Tibial artery (tissue), 4 donors: ENCODE results near the gene KCNH2.
A peak's percentile ranks its signal among the peaks of the same experiment; 100 is the strongest.

Experiments
- DNase-seq, 2 donors: peaks; one replicate each; pipeline ENCODE4 v3.0.0-alpha.2; 2019
- H3K27ac ChIP-seq, 2 donors: fragments of 200-600 bp; sonication (generic) in 1 of 2; 1 replicate in 1 of 2; 2 replicates in 1 of 2; pipeline ENCODE4 v1.5.1; 2018 to 2019; ENCODE audit warnings: mild to moderate bottlenecking in 1 of 2
- H3K27me3 ChIP-seq, 2 donors: fragments of 200-600 bp; sonication (generic) in 1 of 2; one replicate each; pipeline versions ENCODE4 v1.5.1 to v1.6.0; 2016 to 2019
- H3K36me3 ChIP-seq, 3 donors: fragments of 200-600 bp; sonication (generic) in 2 of 3; one replicate each; pipeline ENCODE4 v1.5.1; 2016 to 2019; ENCODE audit warnings: mild to moderate bottlenecking in 2 of 3
- H3K4me1 ChIP-seq, 4 donors: fragments of 200-600 bp; sonication (generic) in 2 of 4; 1 replicate in 3 of 4; 2 replicates in 1 of 4; pipeline ENCODE4 v1.5.1; 2016 to 2019
- H3K4me3 ChIP-seq, 2 donors: fragments of 200-600 bp; sonication (generic) in 1 of 2; 1 replicate in 1 of 2; 2 replicates in 1 of 2; pipeline ENCODE4 v1.5.1; 2018 to 2019; ENCODE audit warnings: mild to moderate bottlenecking in 2 of 2
- H3K9me3 ChIP-seq, 3 donors: fragments of 200-600 bp; sonication (generic) in 1 of 3; one replicate each; pipeline ENCODE4 v1.5.1; 2016 to 2019
- intact Hi-C: fragments of 100-400 bp; cut with DNase I; formaldehyde crosslinking; loops from one replicate; pipeline ENCODE4 v1.15.0; 2023; ENCODE audit warnings: low total_unique reads
- TF ChIP-seq, protein P1 (sequence below), 2 experiments: fragments of 200-600 bp in 1 of 2; fragments of 450-650 bp in 1 of 2; IDR thresholded peaks; one replicate each; pipeline ENCODE4 v1.5.1; 2017 to 2019; ENCODE audit warnings: antibody characterized with exemption in 2 of 2, mild to moderate bottlenecking in 1 of 2, moderate library complexity in 1 of 2

Gene KCNH2

GRCh38 chr7:150962290-150962552 is 15.9 kb downstream of the KCNH2 start:
- no peak for DNase-seq
- no peaks in the 10 kb centered on the region for H3K36me3 ChIP-seq
- intact Hi-C loops, result no loop called here
- H3K27ac ChIP-seq, result peak overlapping the region in 1 of 2 donors; percentile 16
- TF ChIP-seq, protein P1, sequence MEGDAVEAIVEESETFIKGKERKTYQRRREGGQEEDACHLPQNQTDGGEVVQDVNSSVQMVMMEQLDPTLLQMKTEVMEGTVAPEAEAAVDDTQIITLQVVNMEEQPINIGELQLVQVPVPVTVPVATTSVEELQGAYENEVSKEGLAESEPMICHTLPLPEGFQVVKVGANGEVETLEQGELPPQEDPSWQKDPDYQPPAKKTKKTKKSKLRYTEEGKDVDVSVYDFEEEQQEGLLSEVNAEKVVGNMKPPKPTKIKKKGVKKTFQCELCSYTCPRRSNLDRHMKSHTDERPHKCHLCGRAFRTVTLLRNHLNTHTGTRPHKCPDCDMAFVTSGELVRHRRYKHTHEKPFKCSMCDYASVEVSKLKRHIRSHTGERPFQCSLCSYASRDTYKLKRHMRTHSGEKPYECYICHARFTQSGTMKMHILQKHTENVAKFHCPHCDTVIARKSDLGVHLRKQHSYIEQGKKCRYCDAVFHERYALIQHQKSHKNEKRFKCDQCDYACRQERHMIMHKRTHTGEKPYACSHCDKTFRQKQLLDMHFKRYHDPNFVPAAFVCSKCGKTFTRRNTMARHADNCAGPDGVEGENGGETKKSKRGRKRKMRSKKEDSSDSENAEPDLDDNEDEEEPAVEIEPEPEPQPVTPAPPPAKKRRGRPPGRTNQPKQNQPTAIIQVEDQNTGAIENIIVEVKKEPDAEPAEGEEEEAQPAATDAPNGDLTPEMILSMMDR (IDR thresholded peaks at IDR 0.05), result no peak
- peaks cover 0 to 10% (median 3%) of the 10 kb centered on the region in 4 donors for H3K4me1 ChIP-seq
- H3K9me3 ChIP-seq, result no peaks in the 10 kb centered on the region
- H3K27me3 ChIP-seq, result peaks cover 0 to 60% of the 10 kb centered on the region in 2 donors
- H3K4me3 ChIP-seq, result no peak overlapping the region

- intact Hi-C loops, result no loop called here
- Histone ChIP-seq H3K27me3 (peaks cover 0 to 64% of the 10 kb centered on the region in 2 donors), H3K4me1 (peaks cover 0 to 10% (median 3%) of the 10 kb centered on the region in 4 donors), H3K4me3 (no peak overlapping the region), H3K27ac (peak overlapping the region in 1 of 2 donors; percentile 16), H3K36me3 (no peaks in the 10 kb centered on the region), H3K9me3 (no peaks in the 10 kb centered on the region)
- DNase-seq, result no peak
- TF ChIP-seq, protein P1 (IDR thresholded peaks at IDR 0.05), result no peak
Observed at GRCh38 chr7:150961510-150962289, 16.4 kb downstream of the KCNH2 start.

DNA sequence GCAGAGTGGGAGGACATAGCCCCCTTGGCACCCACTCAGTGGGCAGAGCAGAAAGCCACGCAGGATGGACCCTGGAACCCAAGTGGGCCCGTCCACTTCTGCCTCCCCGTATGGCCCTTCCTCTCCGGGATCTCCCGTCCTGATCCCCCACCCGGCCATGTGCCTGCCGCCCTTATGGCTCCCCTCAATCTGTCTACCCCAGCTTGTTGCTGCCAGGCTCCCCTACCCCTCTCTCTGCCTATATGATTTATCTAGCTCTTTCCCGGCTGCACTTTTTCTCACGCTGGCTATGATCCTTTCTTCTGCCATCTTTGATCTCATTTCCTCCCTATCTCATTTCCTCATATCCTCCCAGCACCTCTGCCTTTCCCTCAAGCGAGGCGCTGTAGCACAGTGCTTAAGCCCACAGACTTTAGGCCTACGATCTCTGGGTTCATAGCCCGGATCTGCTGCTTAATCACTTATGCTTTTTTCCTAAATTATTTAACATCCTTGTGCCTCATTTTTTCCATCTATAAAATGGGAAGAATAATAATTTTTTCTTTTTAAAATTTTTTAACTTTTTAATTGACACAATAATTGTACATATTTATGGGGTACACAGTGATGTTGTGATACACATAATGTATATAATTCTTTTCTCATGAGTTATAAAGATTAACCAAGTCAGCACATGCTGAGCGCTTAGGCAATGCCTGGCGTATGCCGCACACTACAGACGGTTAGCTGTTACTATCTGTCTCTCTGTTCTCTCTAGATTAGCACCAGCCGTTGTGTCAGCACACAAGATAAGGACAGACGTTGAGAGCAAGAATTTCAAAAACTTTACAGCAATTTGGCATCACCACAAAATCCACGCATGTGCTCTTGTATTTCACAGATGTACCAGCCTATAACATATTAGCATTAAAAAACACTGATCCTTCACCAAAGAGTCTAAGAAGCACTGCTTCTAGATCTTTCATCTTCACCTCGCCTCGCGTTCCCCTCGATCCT is 18.1 kb downstream of the KCNH2 start:
- TF ChIP-seq, protein P1 (IDR thresholded peaks at IDR 0.05), result no peak
- no peak overlapping the region for H3K27ac ChIP-seq
- H3K9me3 ChIP-seq, result no peaks in the 10 kb centered on the region
- peaks cover 0 to 21% (median 14%) of the 10 kb centered on the region in 4 donors for H3K4me1 ChIP-seq
- peaks cover 0 to 67% of the 10 kb centered on the region in 2 donors for H3K27me3 ChIP-seq
- no peak for DNase-seq
- no peak overlapping the region for H3K4me3 ChIP-seq
- no peaks in the 10 kb centered on the region for H3K36me3 ChIP-seq
- intact Hi-C loops, result no loop called here

DNA sequence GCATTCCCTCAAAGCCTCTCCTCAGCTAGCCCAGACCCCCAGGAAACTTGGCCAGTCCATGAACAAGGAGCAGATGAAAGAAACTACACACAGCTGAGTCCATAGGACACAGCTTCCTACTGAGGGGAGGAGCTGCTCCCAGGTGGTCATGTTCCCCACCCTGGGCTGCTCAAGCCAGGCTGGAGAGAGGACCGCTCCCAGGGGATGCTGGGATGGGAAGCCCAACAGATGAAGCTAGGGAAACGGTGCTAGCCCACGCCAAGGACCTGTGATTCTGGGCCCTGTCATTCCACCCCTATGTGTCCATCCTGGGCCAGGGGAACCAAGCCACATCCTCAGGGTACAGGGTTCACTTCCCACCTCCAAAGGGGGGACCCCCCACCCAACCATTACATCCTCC is 19.0 kb downstream of the KCNH2 start:
- no peaks in the 10 kb centered on the region for H3K9me3 ChIP-seq
- no peak overlapping the region for H3K27ac ChIP-seq
- H3K4me1 ChIP-seq, result peaks cover 0 to 31% (median 21%) of the 10 kb centered on the region in 4 donors
- DNase-seq, result no peak
- H3K4me3 ChIP-seq, result no peak overlapping the region
- H3K27me3 ChIP-seq, result peaks cover 0 to 65% of the 10 kb centered on the region in 2 donors
- TF ChIP-seq, protein P1 (IDR thresholded peaks at IDR 0.05), result no peak
- intact Hi-C loops, result no loop called here
- no peaks in the 10 kb centered on the region for H3K36me3 ChIP-seq

DNA sequence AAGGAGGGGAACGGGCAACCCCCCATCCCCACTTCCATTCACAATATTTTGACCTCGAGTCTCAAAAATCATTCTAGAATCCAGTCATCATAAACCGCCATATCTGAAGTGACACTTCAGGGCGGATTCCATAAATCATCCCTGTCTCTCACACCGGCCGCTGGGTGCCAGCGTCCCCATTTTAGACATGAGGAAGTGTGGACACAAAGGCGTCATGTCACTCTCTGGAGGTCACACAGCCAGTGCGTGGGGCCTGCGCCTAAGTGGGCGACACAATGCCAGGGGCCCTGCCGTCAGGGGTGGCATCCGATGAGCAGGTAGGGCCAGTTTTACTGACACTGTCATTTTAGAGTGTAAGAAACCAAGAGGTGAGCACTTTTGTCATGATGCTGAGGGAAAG is 19.5 kb downstream of the KCNH2 start:
- DNase-seq, result no peak
- H3K27me3 ChIP-seq, result peaks cover 0 to 65% of the 10 kb centered on the region in 2 donors
- peaks cover 0 to 31% (median 21%) of the 10 kb centered on the region in 4 donors for H3K4me1 ChIP-seq
- H3K27ac ChIP-seq, result no peak overlapping the region
- no peaks in the 10 kb centered on the region for H3K36me3 ChIP-seq
- no peak overlapping the region for H3K4me3 ChIP-seq
- intact Hi-C loops, result no loop called here
- TF ChIP-seq, protein P1 (IDR thresholded peaks at IDR 0.05), result no peak
- no peaks in the 10 kb centered on the region for H3K9me3 ChIP-seq
